Testis (tissue), 2 donors: ENCODE measurements around the gene TMEM273.

ENCODE experiments used
- CTCF ChIP-seq, 3 experiments: fragments of 450-650 bp in 2 of 3; fragments of 200-600 bp in 1 of 3; sonication (generic) in 1 of 3; IDR thresholded peaks; one replicate each; pipeline ENCODE4 v1.5.1; 2016 to 2019; ENCODE audit warnings: antibody characterized with exemption in 3 of 3, mild to moderate bottlenecking in 2 of 3, moderate library complexity in 1 of 3
- POLR2A ChIP-seq: fragments of 450-650 bp; IDR thresholded peaks from one replicate; pipeline ENCODE4 v1.6.1; 2017; ENCODE audit warnings: antibody characterized with exemption, mild to moderate bottlenecking, moderate library complexity

- TF ChIP-seq CTCF (IDR thresholded peaks at IDR 0.05) (no peak), POLR2A (no peak)
Measured at GRCh38 chr10:49171326-49172060, 16.7 kb downstream of the TMEM273 start.
